ENCODE results near the gene PCDHAC2.

Gene PCDHAC2

DNA sequence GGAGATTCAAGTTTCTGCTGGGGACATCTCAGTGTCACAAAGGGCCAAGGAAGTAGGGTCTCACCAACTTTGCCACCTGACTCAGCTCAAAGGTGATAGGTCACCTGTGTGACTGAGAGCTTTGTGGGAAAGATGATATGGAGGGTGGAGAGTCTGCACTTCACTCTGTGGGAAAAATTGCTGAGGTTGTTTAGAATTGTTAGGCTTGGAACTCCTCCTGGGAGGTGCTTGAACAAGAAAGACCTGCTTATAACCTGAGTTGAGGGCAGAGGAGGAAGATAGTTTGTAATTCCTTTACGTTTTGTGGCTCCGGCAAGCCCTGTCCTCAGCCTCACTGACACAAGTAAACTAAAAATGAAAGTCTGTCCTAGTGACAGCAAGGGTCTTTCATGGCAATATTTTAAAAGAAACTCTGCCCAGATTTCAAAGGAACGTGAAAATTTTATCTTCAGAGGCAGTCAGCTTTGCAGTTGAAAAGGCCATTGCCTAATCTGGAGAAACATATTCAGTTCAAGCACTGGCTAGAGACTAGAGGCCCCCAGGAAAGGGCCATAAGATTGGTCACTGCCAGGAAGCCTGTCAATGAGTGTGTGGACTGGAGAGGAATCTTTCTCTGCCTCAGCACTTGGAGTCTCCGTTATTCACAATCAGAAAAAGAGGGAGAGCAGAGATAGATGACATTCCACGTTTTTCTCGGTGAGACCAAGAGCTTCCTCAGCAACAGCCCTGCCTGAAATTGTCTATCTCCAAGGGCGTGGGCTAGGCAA lies 23.2 kb downstream of the PCDHAC2 start:
- DNase-seq: no peak

DNA sequence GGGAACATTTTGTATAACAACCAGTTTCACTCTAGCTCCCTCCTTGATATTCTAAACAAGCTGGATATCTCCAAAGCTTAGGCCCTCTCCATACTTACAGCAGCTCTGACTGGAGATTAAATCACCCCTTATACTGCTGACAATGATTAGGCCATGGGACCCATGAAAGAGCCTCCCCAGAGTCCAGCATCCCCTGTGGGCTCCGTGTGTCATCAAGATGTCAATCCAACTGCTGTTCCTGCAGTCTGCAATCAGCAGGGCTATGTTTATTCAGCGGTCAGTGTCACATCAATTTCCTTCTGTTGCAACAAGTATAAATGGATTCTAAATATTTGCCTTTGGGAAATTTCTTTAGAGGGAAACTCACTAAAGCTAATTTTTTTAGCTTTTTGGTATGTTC lies 26.6 kb downstream of the PCDHAC2 start:
- DNase-seq: no peak

DNA sequence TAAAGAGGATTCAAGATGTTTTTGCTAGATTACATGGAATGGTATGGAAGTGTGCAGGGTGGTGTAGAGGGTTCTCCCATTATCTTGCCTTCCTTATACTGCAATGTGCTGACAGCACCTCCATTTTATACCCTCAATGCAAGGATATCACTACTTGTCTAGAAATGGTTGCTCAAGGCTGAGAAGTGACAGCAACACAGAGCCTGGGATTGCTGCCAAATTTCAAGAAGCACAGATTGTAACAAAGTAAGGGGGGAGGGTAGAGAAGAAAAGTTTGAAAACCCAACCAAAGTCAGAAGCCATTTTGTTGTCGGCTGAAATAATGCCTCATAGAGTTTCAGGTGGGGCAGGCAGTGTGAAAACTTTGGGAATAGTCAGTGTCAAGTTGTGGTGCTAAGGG lies 29.8 kb downstream of the PCDHAC2 start:
- no peak for DNase-seq

DNA sequence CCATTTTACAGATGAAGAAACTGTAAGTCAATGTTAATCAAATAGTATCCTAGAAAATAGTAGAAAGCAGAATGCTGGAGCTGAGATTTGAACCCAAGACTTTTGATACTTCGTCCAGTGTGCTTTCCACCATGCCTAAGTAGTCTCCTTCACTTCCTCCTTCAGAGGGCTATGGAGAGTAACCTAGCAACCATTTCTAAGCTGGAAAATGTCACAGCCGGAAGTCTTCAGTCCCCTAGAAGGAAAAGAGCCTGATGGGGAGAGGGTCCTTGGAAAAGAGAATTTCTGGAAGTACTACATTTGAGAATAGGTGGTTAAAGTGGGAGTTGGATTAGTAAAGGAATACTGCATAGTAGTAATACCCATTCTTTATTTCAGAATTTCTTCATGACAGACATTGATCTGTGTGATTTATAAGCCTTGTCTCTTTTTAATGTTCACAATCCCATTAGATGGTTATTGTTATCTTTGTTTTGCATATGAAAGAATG lies 32.7 kb downstream of the PCDHAC2 start:
- DNase-seq: no peak

DNA sequence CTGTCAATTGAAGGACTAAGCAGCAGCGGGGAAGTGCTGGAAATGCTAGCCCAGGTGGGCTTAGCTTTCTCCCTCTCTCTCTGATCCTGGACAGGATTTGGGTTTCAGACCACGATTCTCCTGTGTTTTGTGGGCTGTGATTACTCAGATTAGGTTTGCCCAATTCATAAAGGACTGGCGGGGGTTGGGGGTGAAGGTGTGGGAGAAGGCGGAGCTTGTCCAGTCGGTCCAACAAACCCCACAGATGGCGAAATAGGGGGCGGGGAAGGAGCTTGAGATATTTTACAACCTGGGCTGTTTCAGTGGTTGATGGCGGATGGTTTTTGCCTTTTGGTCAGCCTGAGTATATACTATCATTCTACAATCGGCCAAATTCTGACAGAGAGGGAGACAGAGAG lies 35.2 kb downstream of the PCDHAC2 start:
- DNase-seq: peak in 1 of 2 experiments; percentile 43

DNA sequence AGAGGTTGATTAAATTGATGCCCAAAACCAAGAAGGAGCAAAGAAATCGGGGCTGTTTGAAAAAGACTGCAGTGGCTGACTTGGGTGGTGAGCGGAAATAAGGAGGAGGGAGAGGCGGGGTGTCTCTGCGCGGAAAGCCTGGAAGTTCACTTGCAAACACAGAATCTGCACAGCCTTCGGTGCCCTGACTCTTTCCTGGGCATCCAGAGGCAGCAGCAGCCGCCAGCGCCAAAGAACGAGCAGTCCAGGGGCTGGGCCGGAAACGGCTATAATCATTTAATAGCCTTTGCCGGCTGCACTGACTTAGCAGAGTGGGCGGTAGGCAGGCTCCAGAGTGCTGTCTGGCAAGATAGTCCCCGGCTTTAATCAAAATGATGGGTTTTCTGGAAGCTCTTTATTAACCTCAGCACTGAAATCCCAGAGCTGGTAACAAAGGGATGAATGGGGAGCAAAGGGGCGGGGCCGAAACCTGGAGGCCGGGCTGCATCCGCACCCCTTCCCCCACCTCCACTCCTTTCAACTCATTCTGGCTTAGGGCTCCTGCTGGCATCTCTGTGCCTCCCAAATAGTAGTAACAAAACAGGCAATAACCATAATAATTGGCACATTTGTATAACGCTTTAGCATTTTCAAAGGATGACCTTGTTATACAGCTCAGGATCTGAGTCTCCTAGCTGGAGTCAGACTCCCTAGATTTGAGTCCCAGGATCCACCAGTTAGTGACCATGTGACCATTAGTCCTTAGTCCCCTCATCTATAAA lies 35.7 kb downstream of the PCDHAC2 start:
- peak in 1 of 2 experiments; percentile 63 for DNase-seq

DNA sequence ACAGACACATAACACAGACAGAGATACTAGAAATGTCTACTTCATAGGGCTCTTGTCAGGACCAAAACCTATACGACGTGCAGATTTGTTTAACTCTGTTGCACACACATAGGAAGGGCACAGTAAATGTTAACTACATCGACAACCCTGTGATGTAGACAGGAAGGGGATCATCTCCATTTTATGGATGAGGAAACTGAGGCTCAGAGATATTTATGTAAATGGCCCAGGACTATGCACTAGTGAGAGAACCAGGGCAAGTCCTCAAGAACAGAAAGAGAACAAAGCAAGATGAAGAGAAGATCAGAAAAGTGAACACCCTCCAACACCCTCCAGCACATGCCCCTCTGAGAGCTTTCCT lies 36.3 kb downstream of the PCDHAC2 start:
- no peak for DNase-seq

DNA sequence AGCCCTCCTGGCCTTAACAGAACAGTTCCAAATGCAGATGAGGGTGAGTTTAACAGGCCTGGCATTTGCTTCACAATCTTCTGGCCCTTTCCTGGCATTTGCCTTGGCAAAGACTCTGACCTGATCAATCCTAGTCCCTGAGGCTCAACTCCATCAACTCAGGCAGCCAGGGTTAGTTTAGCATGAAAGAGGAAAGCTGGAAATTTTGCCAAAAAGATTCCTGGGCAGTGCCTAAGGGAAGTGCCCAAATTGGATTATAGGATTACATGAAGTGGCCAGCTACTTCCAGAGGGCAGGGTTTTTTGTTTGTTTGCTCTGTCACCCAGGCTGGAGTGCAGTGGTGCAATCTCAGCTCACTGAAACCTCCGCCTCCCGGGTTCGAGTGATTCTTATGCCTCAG lies 36.8 kb downstream of the PCDHAC2 start:
- no peak for DNase-seq

DNA sequence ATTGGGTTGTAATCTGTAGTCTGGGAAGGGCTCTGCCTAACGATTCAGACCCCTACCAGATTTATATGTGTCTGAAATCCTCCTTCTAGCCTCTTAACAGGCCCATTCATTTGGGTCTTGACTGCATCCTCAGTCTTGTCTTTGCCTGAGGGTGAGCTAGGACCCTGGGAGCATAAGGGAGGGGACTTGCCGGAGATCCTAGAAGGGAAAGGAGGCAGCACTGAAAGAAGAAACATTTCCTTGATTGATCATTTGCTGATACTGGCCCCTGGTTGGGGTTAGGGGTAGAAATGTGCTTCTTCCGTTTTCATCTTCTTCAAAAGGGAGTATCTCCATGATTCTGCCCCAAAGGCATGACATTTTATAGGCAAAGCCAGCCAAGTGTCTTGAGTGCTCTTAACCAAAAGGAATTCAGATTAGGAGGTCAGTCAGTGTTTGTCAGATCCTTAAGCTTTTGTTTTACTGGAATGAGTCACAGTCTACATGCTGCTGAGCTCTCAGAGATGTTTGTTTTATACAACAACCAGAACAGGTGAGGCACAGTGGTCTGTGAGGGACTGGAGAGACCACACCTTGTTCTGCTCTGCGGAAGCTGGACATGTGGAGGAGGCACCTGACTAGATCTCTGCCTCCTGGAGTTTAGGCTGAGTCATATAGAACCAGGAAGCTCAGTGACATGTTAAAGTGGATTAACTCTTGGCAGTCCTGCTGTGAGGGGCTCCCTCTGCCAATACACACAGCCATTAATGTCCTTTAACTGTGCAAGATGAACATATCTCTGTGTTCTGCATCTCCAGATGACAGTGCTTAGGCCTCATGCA lies 37.7 kb downstream of the PCDHAC2 start:
- no peak for DNase-seq

DNA sequence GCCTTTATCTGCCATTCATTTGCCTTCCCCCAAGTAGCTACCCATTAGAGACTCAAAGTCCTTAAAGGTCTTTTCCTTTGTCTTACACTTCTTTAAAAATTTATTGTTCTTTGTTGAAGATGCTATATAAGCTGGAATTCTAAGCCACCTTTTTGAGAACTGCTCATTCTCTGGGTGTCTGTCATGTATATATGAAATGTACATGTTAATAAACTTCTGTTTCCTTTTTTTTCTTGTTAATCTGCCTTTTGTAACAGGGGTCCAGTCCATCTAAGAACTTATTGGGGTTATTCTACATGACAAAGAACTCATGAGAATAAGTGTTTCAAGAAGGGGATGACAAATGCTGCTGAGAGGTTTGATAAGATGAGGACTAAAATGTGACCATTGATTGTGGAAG lies 41.5 kb downstream of the PCDHAC2 start:
- no peak for DNase-seq

DNA sequence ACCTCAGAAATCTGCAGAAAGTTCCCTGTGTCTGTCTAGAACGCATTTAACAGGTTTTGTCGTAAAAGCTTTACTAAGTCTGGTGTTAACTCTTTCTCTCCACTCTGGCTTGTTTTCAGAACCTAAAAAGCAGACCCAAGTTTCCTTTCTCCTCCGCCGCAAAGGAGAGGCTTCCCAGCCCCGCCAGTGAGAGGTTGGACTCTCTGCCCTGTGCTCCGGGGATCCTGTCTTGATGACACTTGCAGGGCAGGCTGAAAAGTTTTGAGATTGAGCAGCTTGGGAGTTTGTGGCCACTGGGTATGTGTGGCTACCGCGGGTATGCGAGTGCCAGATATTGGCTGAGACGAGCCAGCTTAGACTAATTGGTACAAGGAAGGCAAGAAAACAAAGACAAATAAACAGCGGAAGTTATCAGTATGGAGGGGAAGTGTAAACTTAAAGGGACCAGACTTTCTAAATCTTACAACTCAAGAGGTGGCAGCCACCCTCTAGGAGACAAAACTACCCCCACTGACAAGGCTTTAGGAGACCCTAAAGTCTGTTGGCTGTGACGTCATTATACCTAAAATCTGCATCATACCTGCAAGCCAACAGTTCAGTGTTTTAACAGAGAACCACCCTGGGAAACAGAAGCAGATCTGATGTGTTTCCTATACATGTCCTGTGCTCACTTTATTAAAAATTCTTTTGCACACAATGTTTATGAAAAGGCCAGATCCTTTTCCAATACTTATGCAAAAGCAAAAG lies 43.9 kb downstream of the PCDHAC2 start:
- DNase-seq: no peak

DNA sequence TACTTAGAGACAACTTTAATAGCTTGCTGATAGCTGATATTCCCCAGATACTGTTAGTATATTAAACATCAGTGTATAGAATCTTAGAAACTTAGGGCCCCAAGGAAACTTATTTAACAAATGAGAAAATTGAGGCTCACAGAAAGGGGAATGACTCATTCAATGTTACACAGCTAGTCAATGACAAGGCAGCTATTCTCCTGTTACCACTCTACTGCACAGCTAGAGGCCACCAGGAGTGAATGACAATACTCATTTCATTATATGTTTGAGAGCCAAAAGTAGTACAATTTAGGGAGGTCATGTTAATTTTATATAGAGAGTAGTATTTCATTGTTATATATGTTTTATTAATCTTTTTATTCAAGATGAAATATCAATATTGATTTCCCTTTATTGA lies 51.7 kb downstream of the PCDHAC2 start:
- DNase-seq: no peak

Measured in NCI-H526 (cell line).